Thyroid gland (tissue), 4 donors: ENCODE results near the gene PLB1.

Experiments
- CTCF ChIP-seq, 6 experiments: fragments of 200-600 bp in 3 of 6; fragments of 450-650 bp in 3 of 6; sonication (generic) in 3 of 6; IDR thresholded peaks; one replicate each; pipeline ENCODE4 v1.5.1; 2016 to 2019; ENCODE audit warnings: antibody characterized with exemption in 6 of 6, mild to moderate bottlenecking in 2 of 6, inconsistent platforms in 1 of 6, moderate library complexity in 1 of 6
- POLR2A ChIP-seq, 2 donors: fragments of 450-650 bp; IDR thresholded peaks; one replicate each; pipeline ENCODE4 v1.6.1; 2017; ENCODE audit warnings: antibody characterized with exemption in 2 of 2, mild to moderate bottlenecking in 2 of 2, moderate library complexity in 1 of 2

GRCh38 chr2:28557389-28558131, 61.7 kb downstream of the PLB1 start:
- no peak for TF ChIP-seq CTCF (IDR thresholded peaks at IDR 0.05)
- no peak for TF ChIP-seq POLR2A (IDR thresholded peaks at IDR 0.05)
